ENCODE data around the gene AQP1.

GRCh38 chr7:30902466-30902865 is 9.2 kb upstream of the AQP1 start:
- TF ChIP-seq CTCF (IDR thresholded peaks at IDR 0.05) (no peak), POLR2A (IDR thresholded peaks at IDR 0.05) (no peak)

Measured in testis (tissue), 2 donors.